Subcutaneous adipose tissue (tissue), 4 donors: ENCODE results near the gene SH3RF2. TPM values are rescaled to one million over a fixed set of nuclear protein-coding genes. Genes with fewer than 3 reads are reported as not detected.

Experiments
- CTCF ChIP-seq: fragments of 450-650 bp; IDR thresholded peaks from one replicate; pipeline ENCODE4 v1.5.1; 2016; ENCODE audit warnings: low read depth, mild to moderate bottlenecking, control low read depth, antibody characterized with exemption, moderate library complexity
- total RNA-seq, 4 donors: library from RNA; depleted of rRNA; stranded (reverse); fragments of >200 nt; gene quantifications; one replicate each; pipeline ENCODE4 v1.1.0, GENCODE V29; 2016

SH3RF2 gene
- total RNA-seq, 4 donors from 2014 or later = 0.33 to 5.3 (median 3.0) TPM

DNA sequence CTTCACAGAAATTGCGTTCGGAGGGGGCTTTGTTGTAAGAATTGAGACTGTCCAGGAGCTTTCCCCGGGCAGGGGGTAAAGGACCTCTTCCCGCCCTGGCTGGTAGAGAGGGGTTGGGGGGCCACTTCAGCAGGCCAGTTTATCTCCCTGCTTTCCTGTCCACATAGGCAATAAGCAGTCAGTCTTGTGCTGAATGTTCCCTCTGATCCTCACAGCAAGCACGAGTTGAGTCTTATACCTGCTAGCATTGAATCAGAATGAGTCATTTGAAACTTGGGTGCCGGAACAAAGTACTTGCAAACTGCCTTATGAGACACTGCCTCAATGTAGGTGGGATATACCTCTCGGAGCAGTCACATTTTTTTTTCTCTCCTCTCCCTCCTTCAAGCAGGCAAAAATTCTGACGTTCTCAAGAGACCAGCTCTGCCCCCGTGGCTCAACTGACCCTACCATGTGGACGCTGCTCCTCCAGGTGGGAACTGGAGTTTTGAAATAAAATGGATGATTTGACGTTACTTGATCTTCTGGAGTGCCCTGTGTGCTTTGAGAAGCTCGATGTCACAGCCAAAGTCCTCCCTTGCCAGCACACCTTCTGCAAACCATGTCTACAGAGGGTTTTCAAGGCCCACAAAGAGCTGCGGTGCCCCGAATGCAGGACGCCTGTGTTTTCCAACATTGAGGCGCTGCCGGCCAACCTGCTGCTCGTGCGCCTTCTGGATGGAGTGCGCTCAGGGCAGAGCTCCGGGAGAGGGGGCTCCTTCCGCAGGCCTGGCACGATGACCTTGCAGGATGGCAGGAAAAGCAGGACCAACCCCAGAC lies 1.3 kb downstream of the SH3RF2 start:
- TF ChIP-seq CTCF = no peak

GRCh38 chr5:145938776-145939539 lies 2.6 kb downstream of the SH3RF2 start:
- no peak for TF ChIP-seq CTCF

GRCh38 chr5:145939540-145940065 lies 3.2 kb downstream of the SH3RF2 start:
- TF ChIP-seq CTCF = no peak

GRCh38 chr5:145941096-145941447 lies 4.7 kb downstream of the SH3RF2 start:
- no peak for TF ChIP-seq CTCF

DNA sequence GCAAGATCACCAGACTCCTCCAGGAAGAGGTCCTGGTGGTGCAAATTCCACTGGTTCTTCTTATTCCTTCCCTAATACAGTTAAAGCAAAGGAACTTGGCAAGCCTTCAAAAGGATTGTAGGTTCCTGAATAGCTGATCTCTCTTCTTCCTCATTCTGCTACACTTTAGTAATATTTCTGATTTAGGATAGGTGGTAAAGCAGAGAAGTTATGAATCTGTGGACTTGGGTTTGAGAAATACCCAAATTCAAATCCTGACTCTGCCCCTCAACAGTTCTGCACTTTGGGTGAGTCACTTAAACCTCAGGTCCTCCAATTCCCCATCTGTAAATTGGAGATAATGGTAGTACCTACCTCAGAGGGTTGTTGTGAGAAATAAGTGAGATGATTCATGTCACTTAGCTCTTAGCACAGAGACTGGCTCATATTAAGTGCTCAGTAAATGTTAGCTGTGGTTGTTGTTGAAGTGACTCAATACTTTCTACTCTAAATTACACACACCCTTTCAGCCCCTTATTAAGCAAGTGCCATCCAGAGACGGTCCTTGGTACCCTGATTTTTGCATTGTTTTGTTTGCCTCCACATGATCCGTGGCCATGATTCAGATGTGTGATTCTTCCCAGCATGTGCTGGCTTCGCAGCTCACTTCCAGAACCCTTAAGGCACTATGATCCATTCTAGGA lies 5.2 kb downstream of the SH3RF2 start:
- TF ChIP-seq CTCF = no peak

GRCh38 chr5:145942201-145942600 lies 5.8 kb downstream of the SH3RF2 start:
- TF ChIP-seq CTCF = no peak

GRCh38 chr5:145942749-145943148 lies 6.4 kb downstream of the SH3RF2 start:
- TF ChIP-seq CTCF = no peak
